H1 (cell line): ENCODE data around the gene GAS2L1. TPM values are rescaled to one million over a fixed set of nuclear protein-coding genes. Genes with fewer than 3 reads are reported as not detected.

ENCODE experiments used
- CTCF ChIA-PET: fragments of 300-600 bp; sonication (Branson Sonifier 250); formaldehyde crosslinking; loops from one replicate; lab custom pipeline; 2021; ENCODE audit not compliant: partially characterized antibody; lab: Charles Lee
- POLR2A ChIA-PET: fragments of 300-600 bp; sonication (Branson Sonifier 250); formaldehyde crosslinking; loops from one replicate; lab custom pipeline; 2021; ENCODE audit warnings: inconsistent platforms; ENCODE audit not compliant: partially characterized antibody; lab: Charles Lee
- DNase-seq, 2 experiments: peaks; one replicate each; pipeline versions ENCODE4 v3.0.0 to v3.0.0-alpha.2; 2010 to 2022; ENCODE audit warnings: low spot score in 2 of 2, low read depth in 1 of 2, mixed read lengths in 1 of 2
- FAIRE-seq: peaks from 2 replicates; lab custom pipeline; 2011; peaks lifted over from hg19 to GRCh38; lab: Jason Lieb, UNC
- H2AFZ ChIP-seq: 2 replicates; pipeline ENCODE4 v1.8.1; 2012; ENCODE audit warnings: low read length, inconsistent platforms
- H2AK5ac ChIP-seq: 2 replicates; pipeline ENCODE4 v1.6.1; 2013; ENCODE audit warnings: low read depth, low read length
- H2BK120ac ChIP-seq: replicated peaks from 2 replicates; pipeline ENCODE3; 2013; ENCODE audit warnings: low read depth, low read length, inconsistent platforms
- H2BK12ac ChIP-seq: 2 replicates; pipeline ENCODE4 v1.6.1; 2013; ENCODE audit warnings: low read depth, low read length
- H2BK15ac ChIP-seq: 2 replicates; pipeline ENCODE4 v1.6.1; 2013; ENCODE audit warnings: low read length
- H2BK20ac ChIP-seq: 2 replicates; pipeline ENCODE4 v1.6.1; 2013; ENCODE audit warnings: low read length
- H2BK5ac ChIP-seq: 2 replicates; pipeline ENCODE4 v1.6.1; 2013; ENCODE audit warnings: low read depth, low read length
- H3K14ac ChIP-seq: 2 replicates; pipeline ENCODE4 v1.6.1; 2013; ENCODE audit warnings: inconsistent platforms; ENCODE audit not compliant: insufficient read length
- H3K18ac ChIP-seq: 2 replicates; pipeline ENCODE4 v1.6.1; 2013; ENCODE audit warnings: low read length; ENCODE audit errors: extremely low read depth
- H3K23ac ChIP-seq: 2 replicates; pipeline ENCODE4 v1.6.1; 2013; ENCODE audit warnings: inconsistent platforms; ENCODE audit not compliant: insufficient read length
- H3K23me2 ChIP-seq: 2 replicates; pipeline ENCODE4 v1.6.1; 2013; ENCODE audit warnings: low read depth, low read length
- H3K27ac ChIP-seq: 2 replicates; pipeline ENCODE4 v1.6.1; 2011; ENCODE audit warnings: low read depth, low read length, inconsistent platforms
- H3K27me3 ChIP-seq, 4 experiments: replicated peaks in 1 of 4; 1 replicate in 1 of 4; 2 replicates in 3 of 4; pipeline versions ENCODE4 v1.6.1 to v1.8.1; 2011 to 2013; ENCODE audit warnings: low read length in 3 of 4, mild to moderate bottlenecking in 3 of 4, inconsistent platforms in 2 of 4, mixed read lengths in 2 of 4, moderate library complexity in 1 of 4; ENCODE audit not compliant: control insufficient read depth in 3 of 4, insufficient read depth in 3 of 4; ENCODE audit errors: extremely low read depth in 1 of 4
- H3K36me3 ChIP-seq, 4 experiments: 2 replicates each; pipeline versions ENCODE4 v1.6.1 to v1.8.1; 2011 to 2013; ENCODE audit warnings: mild to moderate bottlenecking in 4 of 4, low read length in 3 of 4, moderate library complexity in 2 of 4, control low read depth in 1 of 4, inconsistent platforms in 1 of 4; ENCODE audit not compliant: insufficient read depth in 4 of 4, control insufficient read depth in 2 of 4
- H3K4ac ChIP-seq: replicated peaks from 2 replicates; pipeline ENCODE3; 2013; ENCODE audit warnings: low read length, low read depth, mixed read lengths, inconsistent platforms; ENCODE audit not compliant: insufficient read length
- H3K4me1 ChIP-seq, 4 experiments: replicated peaks in 1 of 4; 1 replicate in 1 of 4; 2 replicates in 3 of 4; pipeline versions ENCODE4 v1.6.1 to v1.8.1; 2011 to 2013; ENCODE audit warnings: low read length in 3 of 4, inconsistent platforms in 2 of 4, mixed read lengths in 1 of 4; ENCODE audit not compliant: insufficient read depth in 4 of 4, control insufficient read depth in 3 of 4
- H3K4me2 ChIP-seq, 2 experiments: 2 replicates each; pipeline versions ENCODE4 v1.6.1 to v1.8.1; 2011 to 2013; ENCODE audit warnings: low read depth in 2 of 2, low read length in 2 of 2, control low read depth in 1 of 2, inconsistent platforms in 1 of 2, mild to moderate bottlenecking in 1 of 2; ENCODE audit not compliant: insufficient read depth in 1 of 2
- H3K4me3 ChIP-seq, 4 experiments: fragments of 200-600, 300-600 bp in 1 of 4; sonication (generic), shearing (Covaris generic), sonication (Bioruptor Twin) in 1 of 4; 2 replicates each; pipeline versions ENCODE4 v1.5.1 to v1.8.1; 2011 to 2016; ENCODE audit warnings: low read length in 4 of 4, low read depth in 3 of 4, control low read depth in 2 of 4, inconsistent platforms in 2 of 4, mild to moderate bottlenecking in 2 of 4, mixed read lengths in 1 of 4, moderate library complexity in 1 of 4; ENCODE audit not compliant: insufficient read depth in 2 of 4; ENCODE audit errors: extremely low read depth in 1 of 4
- H3K56ac ChIP-seq: replicated peaks from 2 replicates; pipeline ENCODE3; 2013; ENCODE audit warnings: low read depth, mild to moderate bottlenecking, mixed read lengths, low read length, inconsistent platforms; ENCODE audit not compliant: insufficient read length
- H3K79me1 ChIP-seq: 2 replicates; pipeline ENCODE4 v1.6.1; 2013; ENCODE audit warnings: low read depth, low read length, control low read depth
- H3K79me2 ChIP-seq, 2 experiments: 2 replicates each; pipeline versions ENCODE4 v1.6.1 to v1.8.1; 2012 to 2013; ENCODE audit warnings: low read length in 2 of 2, mild to moderate bottlenecking in 2 of 2, inconsistent platforms in 1 of 2; ENCODE audit not compliant: insufficient read depth in 2 of 2, control insufficient read depth in 1 of 2
- H3K9ac ChIP-seq, 4 experiments: replicated peaks in 1 of 4; 1 replicate in 1 of 4; 2 replicates in 3 of 4; pipeline versions ENCODE4 v1.6.1 to v1.8.1; 2011 to 2013; ENCODE audit warnings: low read depth in 3 of 4, low read length in 3 of 4, control low read depth in 2 of 4, mild to moderate bottlenecking in 2 of 4, moderate library complexity in 2 of 4, inconsistent platforms in 1 of 4; ENCODE audit errors: extremely low read depth in 1 of 4
- H3K9me3 ChIP-seq, 2 experiments: 2 replicates each; pipeline versions ENCODE4 v1.6.1 to v1.8.1; 2012 to 2013; ENCODE audit warnings: mild to moderate bottlenecking in 2 of 2, moderate library complexity in 2 of 2, control low read depth in 1 of 2, inconsistent platforms in 1 of 2, low read depth in 1 of 2, low read length in 1 of 2, mixed read lengths in 1 of 2; ENCODE audit not compliant: insufficient read depth in 2 of 2
- H4K20me1 ChIP-seq, 2 experiments: replicated peaks in 1 of 2; 2 replicates each; pipeline versions ENCODE3 to v1.8.1; 2011 to 2013; ENCODE audit warnings: inconsistent platforms in 2 of 2, low read length in 2 of 2, mild to moderate bottlenecking in 1 of 2; ENCODE audit not compliant: insufficient read depth in 2 of 2, control insufficient read depth in 1 of 2
- H4K5ac ChIP-seq: 2 replicates; pipeline ENCODE4 v1.6.1; 2013; ENCODE audit warnings: low read length, low read depth, mixed read lengths, inconsistent platforms; ENCODE audit not compliant: insufficient read length
- H4K8ac ChIP-seq: 2 replicates; pipeline ENCODE4 v1.8.0; 2013; ENCODE audit warnings: mild to moderate bottlenecking, moderate library complexity, low read length, inconsistent platforms; ENCODE audit not compliant: insufficient read depth; ENCODE audit errors: extremely low read depth
- H4K91ac ChIP-seq: replicated peaks from 2 replicates; pipeline ENCODE3; 2013; ENCODE audit warnings: low read length, mixed read lengths, inconsistent platforms; ENCODE audit not compliant: insufficient read length
- CTBP2 ChIP-seq: IDR thresholded peaks from 2 replicates; pipeline ENCODE4 v1.7.0; 2011; ENCODE audit warnings: borderline replicate concordance, mild to moderate bottlenecking, moderate library complexity, mixed read lengths, low read length; ENCODE audit not compliant: insufficient read depth, insufficient read length
- CTCF ChIP-seq, 3 experiments: IDR thresholded peaks; 1 replicate in 2 of 3; 2 replicates in 1 of 3; pipeline versions ENCODE4 v1.5.1 to v1.6.1; 2011; ENCODE audit warnings: low read length in 3 of 3, mild to moderate bottlenecking in 3 of 3, inconsistent platforms in 2 of 3, low read depth in 1 of 3, moderate library complexity in 1 of 3; ENCODE audit not compliant: insufficient read depth in 1 of 3; ENCODE audit errors: control extremely low read depth in 1 of 3
- POLR2A ChIP-seq, 2 experiments: IDR thresholded peaks; 1 replicate in 1 of 2; 2 replicates in 1 of 2; pipeline ENCODE4 v1.6.1; 2011; ENCODE audit warnings: low read depth in 2 of 2, low read length in 2 of 2, mild to moderate bottlenecking in 2 of 2; ENCODE audit errors: control extremely low read depth in 1 of 2
- RAD21 ChIP-seq, 2 experiments: IDR thresholded peaks in 1 of 2; conservative IDR thresholded peaks in 1 of 2; 2 replicates each; pipeline ENCODE4 v1.6.1; 2011; ENCODE audit warnings: low read depth in 2 of 2, low read length in 2 of 2, improper control_type of control experiment in 1 of 2, inconsistent platforms in 1 of 2, mild to moderate bottlenecking in 1 of 2, moderate library complexity in 1 of 2
- RXRA ChIP-seq: IDR thresholded peaks from 2 replicates; pipeline ENCODE4 v1.6.1; 2011; ENCODE audit warnings: low read depth, mild to moderate bottlenecking, low read length, moderate library complexity; ENCODE audit not compliant: insufficient read depth
- SIX5 ChIP-seq: IDR thresholded peaks from 2 replicates; pipeline ENCODE4 v1.6.1; 2011; ENCODE audit warnings: mild to moderate bottlenecking, low read depth, low read length
- TAF7 ChIP-seq: optimal IDR thresholded peaks from 2 replicates; pipeline ENCODE3; 2011; ENCODE audit warnings: low read depth, mild to moderate bottlenecking, inconsistent platforms, low read length, moderate library complexity, borderline replicate concordance
- TBP ChIP-seq: IDR thresholded peaks from 2 replicates; pipeline ENCODE4 v1.6.1; 2011; ENCODE audit warnings: low read depth, low read length, improper control_type of control experiment
- TCF12 ChIP-seq: IDR thresholded peaks from 2 replicates; pipeline ENCODE4 v1.6.1; 2011; ENCODE audit warnings: low read depth, mild to moderate bottlenecking, low read length
- ZNF274 ChIP-seq: IDR thresholded peaks from 2 replicates; pipeline ENCODE4 v1.7.0; 2012; ENCODE audit warnings: low read length, borderline replicate concordance; ENCODE audit errors: extremely low read depth
- WGBS, 2 experiments: shearing (Covaris generic) in 1 of 2; methylation state at CpG; one replicate each; pipeline versions ENCODE4 v1.1.6 to v1.1.7; 2013 to 2015; ENCODE audit warnings: low lambda C conversion rate in 2 of 2, mixed read lengths in 2 of 2, inconsistent platforms in 1 of 2, low coverage in 1 of 2, missing lambda C conversion rate in 1 of 2; ENCODE audit not compliant: insufficient replicate concordance in 2 of 2, insufficient coverage in 1 of 2, insufficient read length in 1 of 2; ENCODE audit errors: extremely low coverage in 1 of 2, missing lambda C conversion rate in 1 of 2; 5-methylcytosine and 5-hydroxymethylcytosine counted together
- polyA plus RNA-seq, 7 experiments: library from polyadenylated mRNA; depleted of rRNA in 3 of 7; stranded (reverse) in 5 of 7; unstranded in 2 of 7; fragments of >200 nt in 5 of 7; fragments of 200-250 nt in 2 of 7; gene quantifications; 1 replicate in 5 of 7; 2 replicates in 1 of 7; 4 replicates in 1 of 7; pipeline versions ENCODE4 v1.2.1 to v1.2.3, GENCODE V29; 2011 to 2013; ENCODE audit warnings: missing spikeins in 2 of 7, mixed read lengths in 2 of 7
- total RNA-seq: library from RNA; stranded (reverse); fragmentation: NEBNext Ultra II Directional; extraction: Animal tissue kit (Norgen Biotek cat#: 25700); gene quantifications from 2 replicates; pipeline ENCODE4 v1.2.1, GENCODE V29; 2021

The GAS2L1 gene
- total and polyA plus RNA-seq, 2 of the 8 experiments (the other 6 are each of a cell fraction or from before 2014, with no cell fraction given): 3.6 to 10.1 TPM

GRCh38 chr22:29337631-29338284 lies 31.3 kb downstream of the GAS2L1 start:
- Histone ChIP-seq H3K27ac (no peak overlapping the region), H4K5ac (no peak overlapping the region), H2BK20ac (no peak overlapping the region), H4K91ac (no peak overlapping the region), H3K79me1 (no peaks in the 10 kb centered on the region), H3K36me3 (peaks cover 8 to 39% (median 20%) of the 10 kb centered on the region in 4 experiments), H3K4ac (no peak overlapping the region), H3K9ac (no peak overlapping the region), H2BK120ac (no peak overlapping the region), H2BK15ac (no peak overlapping the region), H4K8ac (no peak overlapping the region), H3K4me3 (no peak overlapping the region), H2AK5ac (no peak overlapping the region), H3K27me3 (no peaks in the 10 kb centered on the region), H2BK5ac (no peak overlapping the region), H3K4me1 (no peaks in the 10 kb centered on the region), H2AFZ (no peak overlapping the region), H3K56ac (no peak overlapping the region), H3K23me2 (no peaks in the 10 kb centered on the region), H3K18ac (no peak overlapping the region), H3K79me2 (no peaks in the 10 kb centered on the region), H3K23ac (no peak overlapping the region), H4K20me1 (peaks cover under 1 to 11% of the 10 kb centered on the region in 2 experiments), H3K4me2 (no peak overlapping the region), H2BK12ac (no peak overlapping the region), H3K9me3 (no peaks in the 10 kb centered on the region), H3K14ac (no peak overlapping the region)
- no peak for FAIRE-seq
- POLR2A ChIA-PET: interaction anchor here (0.9 to 2.2 kb wide), 3 partner anchors 9 to 66 kb away, joined by 4 to 7 read pairs (median 6); no protein-coding TSS in a partner anchor
- DNase-seq: no peak
- 88% methylated on average over 12 of the region's 12 CpGs; no CpG with 5 or more reads in 1 of the 2 experiments for WGBS, 2 experiments
- CTCF ChIA-PET: interaction anchor here (0.6 to 1.8 kb wide), 5 partner anchors 11 to 25 kb away, joined by 3 to 7 read pairs (median 3); no protein-coding TSS in a partner anchor
- no peak for TF ChIP-seq SIX5
- TF ChIP-seq CTBP2: no peak
- no peak for TF ChIP-seq RXRA
- TF ChIP-seq TAF7: no peak
- no peak for TF ChIP-seq RAD21 (IDR thresholded peaks at IDR 0.05 in 1 of 2, conservative IDR thresholded peaks at IDR 0.05 in 1 of 2; ENCODE audit: low read depth in 2 of 2, low read length in 2 of 2)
- TF ChIP-seq CTCF (IDR thresholded peaks at IDR 0.05; ENCODE audit: control extremely low read depth in 1 of 3, insufficient read depth in 1 of 3, low read depth in 1 of 3, low read length in 3 of 3): no peak
- no peak for TF ChIP-seq TBP
- TF ChIP-seq TCF12: no peak
- TF ChIP-seq ZNF274: no peak
- no peak for TF ChIP-seq POLR2A (IDR thresholded peaks at IDR 0.05; ENCODE audit: control extremely low read depth in 1 of 2, low read depth in 2 of 2, low read length in 2 of 2)
